Activated effector memory CD4-positive, alpha-beta T cell treated with Interleukin-2 at 50 U/mL for 16 hours (primary cell): Measurements from ENCODE around the gene ABTB2.
A peak's percentile ranks its signal among the peaks of the same experiment; 100 is the strongest.

Source experiments
- DNase-seq: peaks from one replicate; pipeline ENCODE4 v3.0.0-alpha.2; 2020

Gene ABTB2

GRCh38 chr11:34359548-34359891 is 1.7 kb upstream of the ABTB2 start:
- DNase-seq = no peak

- peak; percentile 67 for DNase-seq
Measured at GRCh38 chr11:34358728-34359547, 1.1 kb upstream of the ABTB2 start.

- no peak for DNase-seq
Measured at GRCh38 chr11:34358258-34358727, 483 bp upstream of the ABTB2 start.

- DNase-seq = peak; percentile 32
Measured at GRCh38 chr11:34356913-34357700, 703 bp downstream of the ABTB2 start.

GRCh38 chr11:34356576-34356912 is 1.3 kb downstream of the ABTB2 start:
- no peak for DNase-seq

GRCh38 chr11:34356130-34356529 is 1.7 kb downstream of the ABTB2 start:
- DNase-seq = no peak

- DNase-seq = no peak
Measured at GRCh38 chr11:34355726-34356125, 2.1 kb downstream of the ABTB2 start.

- DNase-seq = no peak
Measured at GRCh38 chr11:34354782-34355181, 3.0 kb downstream of the ABTB2 start.

GRCh38 chr11:34353881-34354280 is 3.9 kb downstream of the ABTB2 start:
- no peak for DNase-seq

GRCh38 chr11:34351687-34352469 is 5.9 kb downstream of the ABTB2 start:
- DNase-seq = no peak

GRCh38 chr11:34351051-34351450 is 6.8 kb downstream of the ABTB2 start:
- DNase-seq = no peak

- DNase-seq = no peak
Measured at GRCh38 chr11:34349882-34350281, 7.9 kb downstream of the ABTB2 start.

GRCh38 chr11:34348919-34349318 is 8.9 kb downstream of the ABTB2 start:
- DNase-seq = no peak

GRCh38 chr11:34348096-34348495 is 9.7 kb downstream of the ABTB2 start:
- DNase-seq = no peak

- DNase-seq = no peak
Measured at GRCh38 chr11:34346551-34346950, 11.3 kb downstream of the ABTB2 start.

GRCh38 chr11:34345991-34346480 is 11.8 kb downstream of the ABTB2 start:
- no peak for DNase-seq

- DNase-seq = no peak
Measured at GRCh38 chr11:34345540-34345876, 12.3 kb downstream of the ABTB2 start.

GRCh38 chr11:34344768-34345539 is 12.9 kb downstream of the ABTB2 start:
- no peak for DNase-seq

GRCh38 chr11:34344410-34344767 is 13.4 kb downstream of the ABTB2 start:
- no peak for DNase-seq

GRCh38 chr11:34343686-34344085 is 14.1 kb downstream of the ABTB2 start:
- no peak for DNase-seq

GRCh38 chr11:34343153-34343552 is 14.7 kb downstream of the ABTB2 start:
- DNase-seq = no peak

- no peak for DNase-seq
Measured at GRCh38 chr11:34341931-34342533, 15.8 kb downstream of the ABTB2 start.
